NT2/D1 (cell line): Measurements from ENCODE around the gene ARX.

Experiments used
- DNase-seq: peaks from one replicate; pipeline ENCODE4 v3.0.0-alpha.2; 2011; ENCODE audit warnings: low read depth, low spot score
- H3K27me3 ChIP-seq: 2 replicates; pipeline ENCODE4 v1.6.0; 2011; ENCODE audit warnings: mild to moderate bottlenecking; ENCODE audit not compliant: insufficient read length, insufficient read depth
- H3K36me3 ChIP-seq: 2 replicates; pipeline ENCODE4 v1.6.1; 2011; ENCODE audit warnings: mild to moderate bottlenecking, low read length, mixed read lengths; ENCODE audit not compliant: insufficient read depth, insufficient read length
- H3K4me1 ChIP-seq: 2 replicates; pipeline ENCODE4 v1.5.1; 2011; ENCODE audit not compliant: insufficient read depth, insufficient read length
- H3K4me3 ChIP-seq: 2 replicates; pipeline ENCODE4 v1.5.1; 2011; ENCODE audit warnings: low read depth; ENCODE audit not compliant: insufficient read length
- H3K9ac ChIP-seq: 2 replicates; pipeline ENCODE4 v1.6.0; 2011; ENCODE audit warnings: low read depth; ENCODE audit not compliant: insufficient read length
- H3K9me3 ChIP-seq: 2 replicates; pipeline ENCODE4 v1.5.1; 2011; ENCODE audit warnings: mild to moderate bottlenecking, low read length; ENCODE audit not compliant: insufficient read depth
- SUZ12 ChIP-seq: IDR thresholded peaks from 2 replicates; pipeline ENCODE4 v1.6.1; 2011; ENCODE audit not compliant: insufficient read length, insufficient read depth; ENCODE audit errors: extremely low read depth
- YY1 ChIP-seq: IDR thresholded peaks from 2 replicates; pipeline ENCODE4 v1.6.1; 2011; ENCODE audit not compliant: insufficient read length, insufficient read depth
- ZNF274 ChIP-seq: IDR thresholded peaks from 2 replicates; pipeline ENCODE4 v1.6.1; 2011; ENCODE audit warnings: mild to moderate bottlenecking, low read depth, low read length

Gene ARX

GRCh38 chrX:25009407-25009806 is 6.4 kb downstream of the ARX start:
- no peaks in the 10 kb centered on the region for H3K9me3 ChIP-seq
- no peak for DNase-seq
- H3K27me3 ChIP-seq, result peaks cover 98% of the 10 kb centered on the region
- TF ChIP-seq YY1 (no peak), ZNF274 (no peak), SUZ12 (no peak)
- no peaks in the 10 kb centered on the region for H3K36me3 ChIP-seq
- no peak overlapping the region for H3K4me3 ChIP-seq
- H3K9ac ChIP-seq, result no peak overlapping the region
- peaks cover 4% of the 10 kb centered on the region for H3K4me1 ChIP-seq

GRCh38 chrX:25007059-25008053 is 8.4 kb downstream of the ARX start:
- Histone ChIP-seq H3K4me3 (no peak overlapping the region), H3K4me1 (peaks cover 4% of the 10 kb centered on the region), H3K9me3 (no peaks in the 10 kb centered on the region), H3K36me3 (no peaks in the 10 kb centered on the region), H3K9ac (no peak overlapping the region), H3K27me3 (peaks cover 99% of the 10 kb centered on the region)
- DNase-seq, result no peak
- TF ChIP-seq SUZ12, result peak; percentile 59
- TF ChIP-seq YY1, result no peak

GRCh38 chrX:25006586-25007058 is 9.1 kb downstream of the ARX start:
- peaks cover 99% of the 10 kb centered on the region for H3K27me3 ChIP-seq

GRCh38 chrX:25005382-25006185 is 10.2 kb downstream of the ARX start:
- no peaks in the 10 kb centered on the region for H3K9me3 ChIP-seq
- TF ChIP-seq YY1 (no peak), SUZ12 (peak; percentile 77)
- DNase-seq, result no peak
- peak overlapping the region; percentile 21 for H3K4me3 ChIP-seq
- no peaks in the 10 kb centered on the region for H3K36me3 ChIP-seq
- H3K27me3 ChIP-seq, result peaks cover 99% of the 10 kb centered on the region
- peaks cover 5% of the 10 kb centered on the region for H3K4me1 ChIP-seq
- H3K9ac ChIP-seq, result peak overlapping the region; percentile 32

More at GRCh38 chrX:25006586-25007058, 9.1 kb downstream of the ARX start:
- no peak for DNase-seq
- no peaks in the 10 kb centered on the region for H3K36me3 ChIP-seq
- H3K4me3 ChIP-seq, result no peak overlapping the region
- TF ChIP-seq YY1, result no peak
- no peak for TF ChIP-seq SUZ12
- TF ChIP-seq ZNF274, result no peak
- peaks cover 6% of the 10 kb centered on the region for H3K4me1 ChIP-seq
- no peak overlapping the region for H3K9ac ChIP-seq
- no peaks in the 10 kb centered on the region for H3K9me3 ChIP-seq

GRCh38 chrX:25005034-25005381 is 10.8 kb downstream of the ARX start:
- TF ChIP-seq ZNF274 (no peak), SUZ12 (no peak), YY1 (no peak)
- Histone ChIP-seq H3K4me1 (peaks cover 5% of the 10 kb centered on the region), H3K36me3 (no peaks in the 10 kb centered on the region), H3K4me3 (peak overlapping the region; percentile 21), H3K27me3 (peaks cover 97% of the 10 kb centered on the region), H3K9me3 (no peaks in the 10 kb centered on the region), H3K9ac (peak overlapping the region; percentile 32)
- no peak for DNase-seq

- Histone ChIP-seq H3K4me1 (peaks cover 5% of the 10 kb centered on the region), H3K27me3 (peaks cover 95% of the 10 kb centered on the region), H3K4me3 (peak overlapping the region; percentile 21), H3K9me3 (no peaks in the 10 kb centered on the region), H3K9ac (peak overlapping the region; percentile 57), H3K36me3 (no peaks in the 10 kb centered on the region)
- TF ChIP-seq SUZ12 (peak; percentile 92), YY1 (no peak)
- DNase-seq, result no peak
Observed at GRCh38 chrX:25004485-25005032, 11.2 kb downstream of the ARX start.

- no peaks in the 10 kb centered on the region for H3K9me3 ChIP-seq
- no peak overlapping the region for H3K4me3 ChIP-seq
- peaks cover 5% of the 10 kb centered on the region for H3K4me1 ChIP-seq
- H3K9ac ChIP-seq, result no peak overlapping the region
- no peak for DNase-seq
- no peaks in the 10 kb centered on the region for H3K36me3 ChIP-seq
- TF ChIP-seq YY1 (no peak), SUZ12 (no peak), ZNF274 (no peak)
- peaks cover 93% of the 10 kb centered on the region for H3K27me3 ChIP-seq
Observed at GRCh38 chrX:25004040-25004439, 11.7 kb downstream of the ARX start.
